ENCODE data around the gene NMB. TPM values are rescaled to one million over a fixed set of nuclear protein-coding genes. Genes with fewer than 3 reads are reported as not detected.

The NMB gene
- total RNA-seq, 1 donor from 2014 or later: 2.9 TPM

- H3K9me3 Mint-ChIP-seq: peaks cover 4% of the 10 kb centered on the region
- H3K27me3 Mint-ChIP-seq: no peaks in the 10 kb centered on the region
- H3K36me3 Mint-ChIP-seq (ENCODE audit: low read depth): peaks cover 50% of the 10 kb centered on the region
- no peak for TF ChIP-seq CTCF (IDR thresholded peaks at IDR 0.05)
- H3K4me3 Mint-ChIP-seq: no peak overlapping the region
- ATAC-seq (ENCODE audit: low read depth) (no peak), DNase-seq (no peak)
- POLR2A ChIA-PET: interaction anchor here (0.6 to 0.7 kb wide), 3 partner anchors 37 to 122 kb away, joined by 3 to 4 read pairs (median 3); no protein-coding TSS in a partner anchor
- intact Hi-C loops (cut with micrococcal nuclease): no loop called here
- H3K27ac Mint-ChIP-seq: no peak overlapping the region
- peaks cover 43% of the 10 kb centered on the region for H3K4me1 Mint-ChIP-seq
- CTCF ChIA-PET: no interaction called here
Measured at GRCh38 chr15:84685304-84685703, 27.3 kb upstream of the NMB start.

- Mint-ChIP-seq H3K36me3 (ENCODE audit: low read depth) (peaks cover 54% of the 10 kb centered on the region), H3K4me1 (peaks cover 38% of the 10 kb centered on the region), H3K27ac (no peak overlapping the region), H3K27me3 (no peaks in the 10 kb centered on the region), H3K4me3 (no peak overlapping the region), H3K9me3 (no peaks in the 10 kb centered on the region)
- intact Hi-C loops (cut with micrococcal nuclease): no loop called here
- ATAC-seq (ENCODE audit: low read depth) (no peak), DNase-seq (no peak)
- POLR2A ChIA-PET: no interaction called here
- CTCF ChIA-PET: no interaction called here
- no peak for TF ChIP-seq CTCF (IDR thresholded peaks at IDR 0.05)
Measured at GRCh38 chr15:84684092-84684491, 26.1 kb upstream of the NMB start.

GRCh38 chr15:84681831-84682230 is 23.8 kb upstream of the NMB start:
- H3K4me1 Mint-ChIP-seq: peaks cover 22% of the 10 kb centered on the region
- intact Hi-C loops (cut with micrococcal nuclease): no loop called here
- H3K4me3 Mint-ChIP-seq: no peak overlapping the region
- peak overlapping the region; percentile 37 for H3K27ac Mint-ChIP-seq
- H3K36me3 Mint-ChIP-seq (ENCODE audit: low read depth): peaks cover 59% of the 10 kb centered on the region
- ChIA-PET POLR2A (no interaction called here), CTCF (no interaction called here)
- ATAC-seq (ENCODE audit: low read depth): peak; percentile 54
- no peaks in the 10 kb centered on the region for H3K9me3 Mint-ChIP-seq
- H3K27me3 Mint-ChIP-seq: no peaks in the 10 kb centered on the region
- TF ChIP-seq CTCF (IDR thresholded peaks at IDR 0.05): no peak
- DNase-seq: no peak

- no peak for TF ChIP-seq CTCF (IDR thresholded peaks at IDR 0.05)
- Mint-ChIP-seq H3K4me1 (no peaks in the 10 kb centered on the region), H3K27me3 (no peaks in the 10 kb centered on the region), H3K27ac (no peak overlapping the region), H3K36me3 (ENCODE audit: low read depth) (peaks cover 72% of the 10 kb centered on the region), H3K4me3 (no peak overlapping the region), H3K9me3 (no peaks in the 10 kb centered on the region)
- no peak for DNase-seq
- ChIA-PET POLR2A (no interaction called here), CTCF (no interaction called here)
- no peak for ATAC-seq (ENCODE audit: low read depth)
- intact Hi-C loops (cut with micrococcal nuclease): no loop called here
Measured at GRCh38 chr15:84671211-84671610, 13.2 kb upstream of the NMB start.

DNA sequence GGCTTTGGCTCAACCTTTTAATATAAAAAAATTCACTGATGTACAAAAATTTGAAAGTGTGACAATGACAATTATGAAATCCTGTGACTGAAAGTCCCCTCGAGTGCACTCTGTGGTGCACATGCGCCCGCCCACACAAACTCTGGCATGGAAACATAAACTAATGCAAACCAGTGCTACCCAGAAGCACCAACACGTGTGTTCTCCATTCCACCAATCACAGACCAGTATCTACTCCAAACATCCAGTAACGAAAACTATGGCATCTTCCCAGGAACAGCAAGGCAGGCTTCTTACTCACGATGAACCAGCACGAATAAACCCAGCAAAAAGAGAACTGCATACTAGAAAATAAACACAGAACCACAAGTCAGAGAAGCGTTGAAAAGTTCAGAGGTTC is 11.7 kb upstream of the NMB start:
- Mint-ChIP-seq H3K9me3 (no peaks in the 10 kb centered on the region), H3K27ac (no peak overlapping the region), H3K4me3 (no peak overlapping the region), H3K36me3 (ENCODE audit: low read depth) (peaks cover 72% of the 10 kb centered on the region), H3K4me1 (no peaks in the 10 kb centered on the region), H3K27me3 (no peaks in the 10 kb centered on the region)
- DNase-seq: no peak
- intact Hi-C loops (cut with micrococcal nuclease): no loop called here
- ChIA-PET CTCF (no interaction called here), POLR2A (no interaction called here)
- TF ChIP-seq CTCF (IDR thresholded peaks at IDR 0.05): no peak
- ATAC-seq (ENCODE audit: low read depth): no peak

Measured in activated B cell treated with CpG ODN at 0.5 μM for 24 hours (primary cell).